ENCODE results near the gene NDUFB6.

NDUFB6 gene

DNA sequence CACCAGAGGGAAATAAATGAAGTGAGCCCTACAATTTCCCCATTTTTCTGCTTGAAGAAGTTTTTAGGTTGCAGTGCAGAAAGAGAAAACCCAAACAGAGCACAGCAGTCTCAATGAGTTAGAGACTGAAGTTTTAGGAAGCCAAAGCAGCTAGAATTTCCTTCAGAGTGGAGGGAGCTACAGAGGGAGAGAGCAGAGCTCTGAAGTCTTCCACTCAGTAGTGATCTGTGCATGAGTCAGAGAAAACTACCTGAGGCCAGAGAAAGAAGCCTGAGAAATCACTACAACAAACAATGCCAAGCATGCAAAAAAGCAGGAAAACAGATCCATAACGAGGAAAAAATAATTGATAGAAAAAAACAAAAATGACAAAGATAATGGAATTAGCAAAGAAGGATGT, 17.9 kb upstream of the NDUFB6 start:
- no peak for TF ChIP-seq ZFX (IDR thresholded peaks at IDR 0.05; ENCODE audit: borderline replicate concordance)
- TF ChIP-seq, protein P1, sequence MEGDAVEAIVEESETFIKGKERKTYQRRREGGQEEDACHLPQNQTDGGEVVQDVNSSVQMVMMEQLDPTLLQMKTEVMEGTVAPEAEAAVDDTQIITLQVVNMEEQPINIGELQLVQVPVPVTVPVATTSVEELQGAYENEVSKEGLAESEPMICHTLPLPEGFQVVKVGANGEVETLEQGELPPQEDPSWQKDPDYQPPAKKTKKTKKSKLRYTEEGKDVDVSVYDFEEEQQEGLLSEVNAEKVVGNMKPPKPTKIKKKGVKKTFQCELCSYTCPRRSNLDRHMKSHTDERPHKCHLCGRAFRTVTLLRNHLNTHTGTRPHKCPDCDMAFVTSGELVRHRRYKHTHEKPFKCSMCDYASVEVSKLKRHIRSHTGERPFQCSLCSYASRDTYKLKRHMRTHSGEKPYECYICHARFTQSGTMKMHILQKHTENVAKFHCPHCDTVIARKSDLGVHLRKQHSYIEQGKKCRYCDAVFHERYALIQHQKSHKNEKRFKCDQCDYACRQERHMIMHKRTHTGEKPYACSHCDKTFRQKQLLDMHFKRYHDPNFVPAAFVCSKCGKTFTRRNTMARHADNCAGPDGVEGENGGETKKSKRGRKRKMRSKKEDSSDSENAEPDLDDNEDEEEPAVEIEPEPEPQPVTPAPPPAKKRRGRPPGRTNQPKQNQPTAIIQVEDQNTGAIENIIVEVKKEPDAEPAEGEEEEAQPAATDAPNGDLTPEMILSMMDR (IDR thresholded peaks at IDR 0.05) = no peak
- H3K27ac ChIP-seq = no peak overlapping the region

DNA sequence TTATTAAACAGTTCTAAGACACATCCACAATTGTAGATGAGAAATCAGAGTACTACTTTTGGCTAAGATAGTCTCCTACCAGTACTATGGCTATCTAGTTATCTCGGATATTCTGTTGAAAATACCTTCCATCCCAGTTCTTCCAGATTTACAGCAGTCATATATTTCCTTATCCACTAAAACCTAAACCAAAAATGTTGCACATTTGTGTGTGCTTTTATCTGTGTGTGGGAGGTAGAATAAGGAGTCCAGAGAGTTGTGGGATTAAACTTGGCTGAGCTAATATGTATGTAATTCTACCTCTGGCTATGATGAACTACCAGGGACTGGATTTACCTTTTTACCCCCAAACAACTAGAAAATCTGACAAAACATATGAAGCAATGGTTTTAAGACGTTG, 17.5 kb upstream of the NDUFB6 start:
- TF ChIP-seq, protein P1 (IDR thresholded peaks at IDR 0.05) = no peak
- TF ChIP-seq ZFX (IDR thresholded peaks at IDR 0.05; ENCODE audit: borderline replicate concordance) = no peak
- H3K27ac ChIP-seq = no peak overlapping the region

DNA sequence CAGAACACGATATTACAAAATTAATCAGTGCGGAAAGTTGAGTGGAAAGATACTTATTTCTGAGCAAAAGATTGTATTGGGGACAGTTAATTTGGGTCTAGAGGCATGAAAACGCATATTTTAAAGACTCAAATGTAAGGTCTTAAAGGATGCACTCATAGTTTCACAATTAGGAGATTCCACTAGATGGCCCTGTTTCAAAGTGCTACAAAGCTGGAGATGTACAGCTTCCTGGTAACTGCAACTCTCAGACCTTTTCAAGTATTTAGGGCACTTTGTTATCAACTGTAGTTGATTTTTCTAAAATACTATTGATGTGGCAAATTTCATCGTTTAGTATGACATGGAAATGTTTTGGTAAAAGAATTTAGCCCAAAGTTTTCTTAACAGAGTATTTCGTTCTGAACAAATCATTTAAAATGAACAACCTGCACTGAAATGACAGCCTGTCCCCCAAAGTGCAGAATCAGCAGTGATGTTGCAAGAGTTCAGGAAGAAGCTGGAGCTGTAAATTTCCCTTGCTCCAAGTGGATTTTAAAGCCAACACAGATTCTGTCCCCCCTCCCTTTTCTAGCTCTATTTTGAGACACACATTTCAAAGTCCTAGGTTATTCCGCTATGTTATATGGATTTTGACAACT, 16.2 kb upstream of the NDUFB6 start:
- no peak overlapping the region for H3K27ac ChIP-seq
- TF ChIP-seq ZFX (IDR thresholded peaks at IDR 0.05; ENCODE audit: borderline replicate concordance) = no peak
- TF ChIP-seq, protein P1 (IDR thresholded peaks at IDR 0.05) = peak; percentile 88

DNA sequence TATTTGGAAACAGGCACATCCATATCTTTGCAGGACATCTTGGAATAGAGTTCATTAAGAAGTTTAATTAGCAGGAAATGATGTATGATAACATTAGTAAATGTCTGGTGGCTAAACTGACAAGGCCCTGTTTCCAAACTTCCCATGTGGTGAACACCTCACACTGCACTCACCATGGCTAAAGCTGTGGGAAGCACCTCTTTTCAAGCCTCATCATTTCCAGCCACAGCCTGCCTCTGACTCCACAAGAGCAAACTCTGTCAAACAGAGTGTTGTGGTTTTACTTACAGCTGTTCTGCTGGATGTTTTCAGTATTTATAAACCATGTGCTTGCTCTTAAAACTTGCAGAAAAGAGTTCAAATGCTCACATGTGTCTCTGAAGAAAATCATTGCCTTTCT, 14.9 kb upstream of the NDUFB6 start:
- no peak overlapping the region for H3K27ac ChIP-seq
- no peak for TF ChIP-seq ZFX (IDR thresholded peaks at IDR 0.05; ENCODE audit: borderline replicate concordance)
- TF ChIP-seq, protein P1 (IDR thresholded peaks at IDR 0.05) = no peak

DNA sequence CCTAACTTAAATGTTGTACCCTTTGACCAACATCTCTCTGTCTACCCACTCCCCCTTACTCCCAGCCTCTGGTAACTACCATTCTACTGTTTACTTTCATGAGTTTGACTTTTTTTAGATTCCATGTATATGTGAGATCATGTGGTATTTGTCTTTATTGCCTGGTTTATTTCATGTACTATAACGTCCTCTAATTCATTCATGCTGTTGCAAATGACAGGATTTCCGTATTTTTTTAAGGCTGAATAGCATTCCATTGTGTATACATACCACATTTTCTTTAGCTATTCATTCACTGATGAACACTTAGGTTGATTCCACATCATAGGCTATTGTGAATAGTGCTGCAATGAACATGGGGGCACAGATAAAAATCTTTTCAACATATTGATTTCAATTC, 11.8 kb upstream of the NDUFB6 start:
- TF ChIP-seq, protein P1 (IDR thresholded peaks at IDR 0.05) = no peak
- TF ChIP-seq ZFX (IDR thresholded peaks at IDR 0.05; ENCODE audit: borderline replicate concordance) = no peak
- H3K27ac ChIP-seq = no peak overlapping the region

DNA sequence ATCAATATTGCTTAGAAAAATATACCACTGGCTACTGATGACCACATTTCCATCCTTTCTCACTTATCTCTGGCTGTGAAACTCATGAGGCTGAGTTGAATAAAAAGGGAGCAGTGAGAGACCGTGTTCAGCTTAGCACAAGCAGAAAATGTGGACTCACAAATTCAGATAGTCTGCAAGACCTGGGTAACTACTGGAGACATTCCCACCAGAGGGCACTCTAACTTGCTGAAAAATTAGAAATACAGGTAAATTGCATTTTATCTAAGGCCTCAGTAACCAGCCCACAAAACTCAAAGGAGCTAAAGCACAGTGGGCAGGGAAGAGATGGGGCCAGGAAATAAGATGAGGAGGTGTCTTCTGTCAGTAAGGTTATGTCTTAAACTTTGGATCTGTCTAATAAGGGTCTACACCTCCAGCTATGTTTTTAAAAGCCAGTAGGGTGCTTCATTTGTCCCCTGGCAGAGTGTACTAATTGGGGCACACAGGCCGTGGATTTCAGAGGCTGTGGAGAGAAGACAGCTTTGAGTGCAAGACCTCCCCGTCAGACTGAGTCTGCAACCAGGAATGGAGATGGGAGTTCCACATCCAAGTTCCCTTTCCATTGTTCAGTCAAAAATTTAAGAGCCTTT, 8.7 kb upstream of the NDUFB6 start:
- no peak overlapping the region for H3K27ac ChIP-seq
- TF ChIP-seq, protein P1 (IDR thresholded peaks at IDR 0.05) = peak; percentile 86
- no peak for TF ChIP-seq ZFX (IDR thresholded peaks at IDR 0.05; ENCODE audit: borderline replicate concordance)

DNA sequence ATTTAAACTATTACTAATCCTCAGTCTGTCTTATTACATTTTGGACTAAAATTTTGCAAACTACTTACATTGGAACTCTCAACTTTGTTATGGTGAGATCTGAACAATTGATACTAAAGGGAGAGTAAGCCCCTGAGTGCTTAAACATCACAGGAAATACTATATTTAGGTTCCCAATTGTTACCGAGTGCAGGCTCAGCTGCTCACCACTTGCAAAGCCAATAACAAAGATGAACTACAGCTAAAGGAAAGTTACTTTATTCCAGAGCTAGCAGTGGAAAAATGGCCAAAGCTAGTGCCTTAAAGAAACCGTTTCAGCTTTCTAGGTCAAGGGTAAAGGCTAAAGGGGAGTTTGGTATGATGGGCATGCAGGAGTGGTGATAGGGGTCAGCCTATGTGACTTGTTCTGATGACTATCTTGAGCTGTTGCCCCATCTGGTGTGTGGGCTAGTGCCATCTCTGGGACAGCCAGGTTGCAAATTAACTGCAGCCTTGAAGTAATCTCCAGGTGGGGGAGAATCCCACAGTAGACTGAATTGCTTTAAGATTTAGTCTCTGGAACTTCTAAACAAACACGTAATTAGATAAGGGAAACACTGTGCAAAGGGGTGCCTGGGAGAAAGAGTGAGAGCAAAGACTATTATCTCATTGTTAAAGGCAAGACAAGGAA, 7.8 kb upstream of the NDUFB6 start:
- no peak overlapping the region for H3K27ac ChIP-seq
- TF ChIP-seq ZFX (IDR thresholded peaks at IDR 0.05; ENCODE audit: borderline replicate concordance) = no peak
- TF ChIP-seq, protein P1 (IDR thresholded peaks at IDR 0.05) = no peak
